GM21526 (cell line): ENCODE results near the gene WDR82.

Source experiments
- ATAC-seq: cut with Tn5 transposase; IDR thresholded peaks from one replicate; pipeline ENCODE4 v1.9.1; 2021; ENCODE audit warnings: moderate library complexity; ENCODE audit not compliant: unreplicated experiment, low FRiP score

WDR82 gene

GRCh38 chr3:52278510-52279069 lies at the start of gene WDR82:
WDR82 (minus strand) TSS chr3:52278649; CDS start chr3:52278361, 288 bp downstream.
- ATAC-seq: peak; percentile 60

- ATAC-seq: no peak
These were observed 49.2 kb upstream of the WDR82 start for GRCh38 chr3:52327486-52328290.

GRCh38 chr3:52326976-52327375 lies 48.5 kb upstream of the WDR82 start:
- ATAC-seq: no peak

- no peak for ATAC-seq
These were observed 47.2 kb upstream of the WDR82 start for GRCh38 chr3:52325686-52326085.

- ATAC-seq: no peak
These were observed 46.2 kb upstream of the WDR82 start for GRCh38 chr3:52324676-52325075.

- no peak for ATAC-seq
These were observed 45.3 kb upstream of the WDR82 start for GRCh38 chr3:52323526-52324295.

- ATAC-seq: no peak
These were observed 44.0 kb upstream of the WDR82 start for GRCh38 chr3:52322466-52322865.

GRCh38 chr3:52321481-52321880 lies 43.0 kb upstream of the WDR82 start:
- no peak for ATAC-seq

- no peak for ATAC-seq
These were observed 41.6 kb upstream of the WDR82 start for GRCh38 chr3:52319921-52320595.

- no peak for ATAC-seq
These were observed 39.9 kb upstream of the WDR82 start for GRCh38 chr3:52318186-52318816.

- ATAC-seq: no peak
These were observed 39.0 kb upstream of the WDR82 start for GRCh38 chr3:52317208-52318000.

- ATAC-seq: no peak
These were observed 37.7 kb upstream of the WDR82 start, which contains the start of gene DNAH1 for GRCh38 chr3:52315977-52316764. DNAH1 (plus strand) TSS chr3:52316319; CDS start chr3:52322443, 6,124 bp downstream.

GRCh38 chr3:52315006-52315405 lies 36.6 kb upstream of the WDR82 start:
- no peak for ATAC-seq

GRCh38 chr3:52314489-52314888 lies 36.0 kb upstream of the WDR82 start:
- no peak for ATAC-seq

GRCh38 chr3:52313774-52314188 lies 35.3 kb upstream of the WDR82 start:
- peak; percentile 78 for ATAC-seq

- peak; percentile 11 for ATAC-seq
These were observed 34.8 kb upstream of the WDR82 start for GRCh38 chr3:52313188-52313773.

GRCh38 chr3:52311576-52312119 lies 33.2 kb upstream of the WDR82 start:
- no peak for ATAC-seq
